HG02943 (cell line): ENCODE results near the gene DEPDC1B.
A peak's percentile ranks its signal among the peaks of the same experiment; 100 is the strongest.
"Not testable (repeated sequence)": the region's sequence is repeated elsewhere in the genome, so short reads cannot be mapped to it uniquely, and the experiment has no call there.

Experiments used
- ATAC-seq: cut with Tn5 transposase; IDR thresholded peaks from one replicate; pipeline ENCODE4 v1.9.1; 2021; ENCODE audit warnings: mild to moderate bottlenecking, low read depth, moderate library complexity; ENCODE audit not compliant: unreplicated experiment

Gene DEPDC1B, protein sequence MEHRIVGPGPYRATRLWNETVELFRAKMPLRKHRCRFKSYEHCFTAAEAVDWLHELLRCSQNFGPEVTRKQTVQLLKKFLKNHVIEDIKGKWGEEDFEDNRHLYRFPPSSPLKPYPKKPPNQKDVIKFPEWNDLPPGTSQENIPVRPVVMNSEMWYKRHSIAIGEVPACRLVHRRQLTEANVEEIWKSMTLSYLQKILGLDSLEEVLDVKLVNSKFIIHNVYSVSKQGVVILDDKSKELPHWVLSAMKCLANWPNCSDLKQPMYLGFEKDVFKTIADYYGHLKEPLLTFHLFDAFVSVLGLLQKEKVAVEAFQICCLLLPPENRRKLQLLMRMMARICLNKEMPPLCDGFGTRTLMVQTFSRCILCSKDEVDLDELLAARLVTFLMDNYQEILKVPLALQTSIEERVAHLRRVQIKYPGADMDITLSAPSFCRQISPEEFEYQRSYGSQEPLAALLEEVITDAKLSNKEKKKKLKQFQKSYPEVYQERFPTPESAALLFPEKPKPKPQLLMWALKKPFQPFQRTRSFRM

DNA sequence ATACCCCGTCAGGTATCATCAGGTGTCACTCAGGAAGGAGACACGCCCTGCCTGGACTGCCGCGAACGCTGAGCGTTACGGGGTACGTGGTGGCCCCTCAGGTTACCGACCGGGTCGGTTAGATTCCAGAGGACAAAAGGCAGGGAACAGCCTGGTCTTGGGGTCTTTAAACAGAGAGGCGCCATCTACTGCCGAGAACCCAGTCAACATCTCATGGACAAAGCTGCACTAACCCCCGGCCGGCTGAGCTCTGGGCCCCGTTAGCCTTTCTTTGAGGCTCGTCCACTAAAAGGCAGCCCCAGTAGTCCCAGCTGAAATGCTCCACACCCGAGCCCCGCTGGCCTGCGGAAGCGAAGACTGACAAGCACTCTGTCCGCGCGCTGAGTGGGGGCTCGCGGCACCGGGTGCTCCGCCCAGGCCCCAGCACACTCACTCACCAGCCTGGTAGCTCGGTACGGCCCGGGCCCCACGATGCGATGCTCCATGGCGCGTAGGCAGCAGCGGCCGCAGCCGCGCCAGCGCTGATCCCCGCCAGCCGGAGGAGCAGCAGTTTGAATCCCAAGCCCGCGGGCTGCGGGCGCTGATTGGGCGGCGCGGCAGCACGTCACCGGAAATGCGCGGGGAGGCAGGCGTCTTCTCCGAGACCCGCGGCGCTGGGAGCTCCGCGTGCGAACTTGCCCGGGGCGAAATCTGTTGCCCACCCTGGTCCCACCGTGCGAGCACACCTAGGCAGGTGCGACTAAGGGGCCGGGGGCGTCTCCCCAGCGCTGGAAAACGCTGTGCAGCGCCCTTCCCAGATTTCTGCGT, at the start of gene DEPDC1B:
TSS of gene DEPDC1B (minus strand) at position 558 of the 807 bp plus-strand sequence. CDS start at position 485, 73 bp downstream.
- peak; percentile 89 for ATAC-seq

DNA sequence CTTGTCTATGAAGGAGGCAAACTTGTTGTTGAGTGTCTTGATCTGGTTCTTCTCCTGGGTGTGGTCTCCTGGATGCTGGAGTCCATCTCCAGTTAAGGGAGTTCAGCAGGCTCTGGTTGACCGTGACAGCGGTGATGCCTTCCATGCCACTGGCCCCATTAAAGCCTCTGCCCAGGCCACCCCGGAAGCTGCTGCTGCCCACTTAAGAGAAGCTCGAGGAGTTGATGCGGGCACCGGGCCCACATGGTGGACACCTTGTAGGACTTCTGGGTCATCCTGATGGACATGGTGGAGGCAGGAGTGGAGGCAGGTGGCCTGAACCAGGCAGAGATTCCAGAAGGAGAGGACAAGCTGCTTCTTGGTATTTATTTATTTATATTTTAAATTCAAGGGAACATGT, 44.7 kb upstream of the DEPDC1B start:
- ATAC-seq = no peak

DNA sequence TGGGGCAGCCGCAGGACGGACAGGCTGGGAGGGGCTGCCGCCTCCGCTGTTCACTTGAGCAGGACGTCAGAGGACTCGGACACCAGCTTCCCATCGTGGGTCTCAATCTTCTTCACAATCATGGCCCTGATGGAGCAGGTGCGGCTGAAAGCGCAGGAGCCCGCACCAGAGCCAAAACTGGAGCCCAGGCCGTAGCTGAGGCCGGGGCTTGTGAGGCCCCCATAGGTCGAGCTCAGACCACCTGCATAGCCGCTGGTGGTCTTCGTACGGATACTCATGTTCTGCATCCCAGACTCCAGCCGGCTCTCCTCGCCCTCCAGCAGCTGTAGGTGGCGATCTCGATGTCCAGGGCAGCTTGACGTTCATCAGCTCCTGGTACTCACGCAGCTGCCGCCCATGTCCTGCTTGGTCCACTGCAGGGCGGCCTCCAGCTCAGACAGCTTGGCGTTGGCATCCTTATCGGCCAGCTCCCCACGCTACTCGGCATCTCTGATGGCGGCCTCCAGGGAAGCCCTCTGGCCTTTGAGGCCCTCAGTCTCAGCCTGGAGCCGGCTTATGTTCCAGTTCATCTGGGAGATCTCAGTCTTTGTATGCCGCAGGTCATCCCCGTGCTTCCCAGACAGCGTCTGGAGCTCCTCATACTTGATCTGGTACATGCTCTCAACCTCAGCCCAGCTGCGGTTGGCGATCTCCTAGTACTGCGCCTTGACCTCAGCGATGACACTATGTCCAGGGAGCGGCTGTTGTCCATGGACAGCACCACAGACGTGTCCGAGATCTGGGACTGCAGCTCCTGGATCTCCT, 43.7 kb upstream of the DEPDC1B start:
- no peak for ATAC-seq

DNA sequence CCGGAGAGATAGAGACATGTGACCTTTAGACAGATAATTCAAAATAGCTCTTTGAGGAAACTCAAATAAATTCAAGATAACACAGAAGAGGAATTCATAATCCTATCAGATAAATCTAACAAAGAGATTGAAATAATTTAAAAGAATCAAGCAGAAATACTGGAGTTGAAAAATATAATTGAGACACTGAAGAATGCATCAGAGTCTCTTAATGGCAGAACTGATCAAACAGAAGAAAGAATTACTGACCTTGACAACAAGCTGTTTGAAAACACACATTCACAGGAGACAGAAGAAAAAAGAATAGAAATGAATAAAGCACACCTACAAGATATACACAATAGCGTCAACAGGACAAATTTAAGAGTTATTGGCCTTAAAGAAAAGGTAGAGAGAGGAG, 40.4 kb upstream of the DEPDC1B start:
- no peak for ATAC-seq

DNA sequence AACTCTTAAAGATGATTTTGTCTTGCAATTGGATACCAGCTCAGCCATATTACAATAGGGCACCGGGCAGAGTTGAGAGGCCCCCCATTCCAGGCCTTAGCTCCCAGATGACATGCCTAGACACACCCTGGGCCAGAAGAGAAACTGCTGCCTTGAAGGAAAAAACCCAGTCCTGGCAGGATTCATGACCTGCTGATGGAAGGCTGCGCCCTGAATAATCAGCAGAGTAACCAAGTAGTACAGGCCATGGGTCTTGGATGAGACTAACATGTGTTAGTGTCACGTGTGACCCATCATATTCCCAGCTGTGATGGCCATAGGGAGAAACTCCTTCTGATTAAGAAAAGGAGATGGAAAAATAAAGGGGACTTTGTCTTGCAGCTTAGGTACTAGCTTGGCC, 39.0 kb upstream of the DEPDC1B start:
- ATAC-seq = no peak

DNA sequence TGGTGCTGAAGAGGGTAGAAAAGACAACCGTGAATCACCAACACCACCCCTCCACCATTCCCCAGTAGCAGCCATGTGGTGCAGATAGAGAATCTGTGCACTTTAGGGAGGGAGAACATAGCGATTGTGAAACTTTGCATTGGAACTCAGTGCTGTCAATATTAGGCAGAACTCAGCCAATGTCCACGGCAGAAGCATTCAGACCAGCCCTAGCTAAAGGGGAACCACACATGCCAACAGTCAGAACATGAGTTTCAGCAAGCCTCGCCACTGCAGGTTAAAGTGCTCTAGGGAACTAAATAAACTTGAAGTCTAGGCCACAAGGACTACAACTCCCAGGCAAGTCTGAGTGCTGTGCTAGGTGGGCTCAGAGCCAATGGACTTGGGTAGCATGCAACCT, 38.5 kb upstream of the DEPDC1B start:
- ATAC-seq = no peak

DNA sequence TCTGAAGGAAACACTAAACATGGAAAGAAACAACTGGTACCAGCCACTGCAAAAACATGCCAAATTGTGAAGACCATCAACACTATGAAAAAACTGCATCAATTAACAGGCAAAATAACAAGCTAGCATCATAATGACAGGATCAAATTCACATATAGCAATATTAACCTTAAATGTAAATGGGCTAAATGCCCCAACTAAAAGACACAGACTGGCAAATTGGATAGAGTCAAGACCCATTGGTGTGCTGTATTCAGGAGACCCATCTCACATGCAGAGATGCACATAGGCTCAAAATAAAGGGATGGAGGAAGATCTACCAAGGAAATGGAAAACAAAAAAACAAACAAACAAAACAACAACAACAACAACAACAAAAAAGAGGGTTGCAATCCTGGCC, 30.9 kb upstream of the DEPDC1B start:
- ATAC-seq = not testable (repeated sequence)

DNA sequence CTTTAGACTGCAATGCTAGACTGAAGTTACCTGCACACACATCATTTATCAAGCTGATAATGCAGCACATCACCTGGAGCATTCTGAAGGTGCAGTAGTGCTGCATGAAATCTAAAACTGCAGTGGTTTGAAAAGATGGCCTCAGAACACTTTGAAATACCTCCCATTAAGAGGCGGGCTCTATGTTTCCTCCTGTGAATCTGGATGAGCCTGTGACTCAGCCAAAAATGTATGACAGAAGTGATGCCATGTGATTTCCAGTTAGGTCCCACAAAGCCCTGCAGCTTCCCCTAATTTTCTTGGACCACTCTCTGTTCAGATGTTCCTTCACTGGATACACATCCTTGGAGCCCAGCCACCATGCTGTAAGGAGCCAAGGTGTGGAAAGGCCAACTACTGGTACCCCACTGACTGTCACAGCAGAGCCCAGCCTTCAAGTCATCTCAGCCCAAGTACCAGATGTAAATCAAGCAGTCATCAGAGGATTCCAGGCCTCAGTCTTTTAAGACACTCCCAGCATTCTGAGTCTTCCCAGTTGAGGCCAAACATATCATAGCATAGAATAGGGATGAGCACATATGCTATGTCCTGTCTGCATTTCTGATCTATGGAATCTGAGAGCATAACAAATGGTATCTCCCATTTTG, 27.2 kb upstream of the DEPDC1B start:
- no peak for ATAC-seq

DNA sequence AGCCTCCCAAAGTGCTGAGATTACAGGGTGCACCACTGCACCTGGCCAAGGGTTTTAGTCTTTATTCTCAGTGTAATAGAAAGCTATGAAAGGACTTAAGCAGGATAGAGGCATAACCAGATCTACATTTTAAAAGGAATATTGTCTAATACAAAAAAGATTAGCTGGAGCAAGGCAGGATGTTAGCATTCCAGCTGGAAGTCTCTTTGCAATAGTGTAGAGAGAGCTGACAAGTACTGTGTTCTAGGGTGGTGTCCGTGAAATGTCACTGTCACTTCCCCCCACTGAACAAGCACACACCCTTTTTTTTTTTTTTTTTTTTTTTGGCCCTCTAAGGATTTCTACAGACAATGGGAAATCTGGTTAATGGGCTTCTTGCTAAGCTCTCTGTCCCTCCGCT, 24.2 kb upstream of the DEPDC1B start:
- no peak for ATAC-seq

DNA sequence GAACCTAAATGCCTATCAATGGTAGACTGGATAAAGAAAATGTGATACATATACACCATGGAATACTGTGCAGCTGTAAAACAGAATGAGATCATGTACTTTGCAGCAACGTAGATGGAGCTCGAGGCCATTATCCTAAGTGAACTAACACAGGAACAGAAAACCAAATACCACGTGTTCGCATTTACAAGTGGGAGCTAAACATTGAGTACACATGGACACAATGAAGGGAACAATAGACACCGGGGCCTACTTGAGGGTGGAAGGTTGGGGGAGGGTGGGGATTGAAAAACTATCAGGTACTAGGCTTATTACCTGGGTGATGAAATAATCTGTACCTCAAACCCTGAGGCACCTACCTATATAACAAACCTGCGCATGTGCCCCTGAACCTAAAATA, 22.4 kb upstream of the DEPDC1B start:
- no peak for ATAC-seq

DNA sequence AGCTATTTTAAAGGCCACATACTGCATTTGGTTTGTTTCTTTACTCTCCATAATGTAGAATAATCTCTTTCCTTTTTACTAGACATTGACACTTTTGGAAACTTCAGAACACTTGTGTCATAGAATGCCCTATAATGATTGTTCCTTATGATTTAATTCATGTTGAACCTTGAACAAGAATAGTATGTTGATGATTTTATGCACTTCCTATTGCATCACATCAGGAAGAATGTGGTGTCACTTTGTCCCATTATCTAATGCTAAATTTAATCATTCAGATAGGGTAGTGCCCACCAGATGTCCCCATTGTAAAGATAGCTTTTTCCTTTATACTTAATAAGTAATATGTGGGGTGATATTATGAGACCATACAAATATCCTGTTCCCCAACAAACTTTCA, 19.4 kb upstream of the DEPDC1B start:
- no peak for ATAC-seq

DNA sequence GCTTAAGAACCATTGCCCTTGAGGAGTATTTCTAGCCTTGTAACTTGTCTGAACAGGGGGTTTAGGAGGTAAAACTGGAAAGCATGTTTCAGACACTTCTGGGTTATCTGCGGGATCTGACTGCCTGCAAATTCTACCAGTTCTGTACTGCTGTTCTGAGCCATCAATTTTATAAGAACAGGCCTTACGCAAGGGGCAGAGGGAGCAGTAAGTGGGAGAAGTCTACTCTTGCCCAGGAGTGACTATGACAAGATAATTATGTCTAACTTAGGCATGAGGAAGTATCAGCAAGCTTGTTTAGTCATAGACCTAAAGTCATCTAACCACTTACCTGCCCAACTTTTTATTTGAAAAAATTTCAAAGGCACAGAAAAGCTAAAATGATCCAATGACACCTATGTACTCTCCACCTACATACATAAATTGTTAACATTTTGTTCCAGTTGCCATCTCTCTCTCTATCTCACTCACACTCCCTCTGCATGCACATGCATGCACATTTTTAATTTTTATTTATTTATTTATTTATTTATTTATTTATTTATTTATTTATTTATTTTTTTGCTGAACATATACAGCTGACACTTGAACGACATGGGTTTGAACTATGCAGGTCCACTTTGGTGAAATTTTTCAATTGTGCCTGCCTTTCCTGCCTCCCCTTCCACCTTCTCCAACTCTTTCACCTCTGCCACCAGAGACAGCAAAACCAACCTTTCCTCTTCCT, 18.4 kb upstream of the DEPDC1B start:
- ATAC-seq = no peak

DNA sequence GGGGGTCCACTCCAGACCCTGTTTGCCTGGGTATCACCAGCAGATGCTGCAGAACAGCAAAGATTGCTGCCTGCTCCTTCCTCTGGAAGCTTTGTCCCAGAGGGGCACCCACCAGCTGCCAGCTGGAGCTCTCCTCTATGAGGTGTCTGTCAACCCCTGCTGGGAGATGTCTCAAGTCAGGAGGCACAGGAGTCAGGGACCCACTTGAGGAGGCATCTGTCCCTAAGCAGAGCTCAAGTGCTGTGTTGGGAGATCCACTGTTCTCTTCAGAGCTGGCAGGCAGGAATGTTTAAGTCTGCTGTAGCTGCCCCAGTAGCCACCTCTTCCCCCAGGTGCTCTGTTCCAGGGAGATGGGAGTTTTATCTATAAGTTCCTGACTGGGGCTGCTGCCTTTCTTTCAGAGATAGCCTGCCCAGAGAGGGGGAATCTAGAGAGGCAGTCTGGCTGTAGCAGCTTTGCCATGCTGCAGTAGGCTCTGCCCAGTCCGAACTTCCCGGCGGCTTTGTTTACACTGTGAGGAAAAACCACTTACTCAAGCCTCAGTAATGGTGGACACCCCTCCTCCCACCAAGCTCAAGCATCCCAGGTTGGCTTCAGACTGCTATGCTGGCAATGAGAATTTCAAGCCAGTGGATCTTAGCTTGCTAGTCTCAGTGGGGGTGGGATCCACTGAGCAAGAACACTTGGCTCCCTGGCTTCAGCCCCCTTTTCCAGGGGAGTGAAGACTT, 15.4 kb upstream of the DEPDC1B start:
- ATAC-seq = not testable (repeated sequence)

DNA sequence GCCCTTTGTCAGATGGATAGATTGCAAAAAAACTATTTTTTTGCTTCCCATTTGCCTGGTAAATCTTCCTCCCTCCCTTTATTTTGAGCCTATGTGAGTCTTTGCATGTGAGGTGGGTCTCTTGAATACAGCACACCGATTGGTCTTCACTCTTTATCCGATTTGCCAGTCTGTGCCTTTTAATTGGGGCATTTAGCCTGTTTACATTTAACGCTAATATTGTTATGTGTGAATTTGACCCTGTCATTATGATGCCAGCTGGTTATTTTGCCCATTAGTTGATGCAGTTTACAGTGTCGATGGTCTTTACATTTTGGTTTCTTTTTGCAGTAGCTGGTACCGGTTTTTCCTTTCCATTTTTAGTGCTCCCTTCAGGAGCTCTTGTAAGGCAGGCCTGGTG, 13.0 kb upstream of the DEPDC1B start:
- no peak for ATAC-seq

DNA sequence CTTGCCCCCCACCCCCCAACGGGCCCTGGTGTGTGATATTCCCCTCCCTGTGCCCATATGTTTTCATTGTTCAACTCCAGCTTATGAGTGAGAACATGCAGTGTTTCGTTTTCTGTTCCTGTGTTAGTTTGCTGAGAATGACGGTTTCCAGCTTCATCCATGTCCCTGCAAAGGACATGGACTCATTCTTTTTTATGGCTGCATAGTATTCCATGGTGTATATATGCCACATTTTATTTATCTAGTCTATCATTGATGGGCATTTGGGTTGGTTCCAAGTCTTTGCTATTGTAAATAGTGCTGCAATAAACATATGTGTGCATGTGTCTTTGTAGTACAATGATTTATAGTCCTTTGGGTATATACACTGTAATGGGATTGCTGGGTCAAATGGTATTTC, 11.9 kb upstream of the DEPDC1B start:
- ATAC-seq = not testable (repeated sequence)

DNA sequence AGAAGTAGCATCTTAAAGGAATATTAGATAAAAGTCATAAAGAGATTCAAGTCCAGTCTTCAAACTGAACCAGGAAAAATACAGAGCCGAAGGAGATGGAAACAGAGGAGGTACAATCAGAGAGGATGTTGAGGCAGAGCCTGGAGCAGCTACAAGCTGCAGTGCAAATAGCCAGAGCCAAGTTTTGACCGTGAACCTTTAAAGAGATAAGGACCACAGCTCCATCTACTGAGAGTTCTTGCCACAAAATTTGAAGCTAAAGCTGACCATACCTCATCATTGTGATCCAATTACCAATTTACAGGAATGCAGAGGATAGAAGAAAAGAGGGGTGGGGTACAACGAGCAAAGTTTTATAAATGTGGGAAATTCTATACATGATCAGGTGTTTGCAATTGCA, 10.4 kb upstream of the DEPDC1B start:
- ATAC-seq = no peak

DNA sequence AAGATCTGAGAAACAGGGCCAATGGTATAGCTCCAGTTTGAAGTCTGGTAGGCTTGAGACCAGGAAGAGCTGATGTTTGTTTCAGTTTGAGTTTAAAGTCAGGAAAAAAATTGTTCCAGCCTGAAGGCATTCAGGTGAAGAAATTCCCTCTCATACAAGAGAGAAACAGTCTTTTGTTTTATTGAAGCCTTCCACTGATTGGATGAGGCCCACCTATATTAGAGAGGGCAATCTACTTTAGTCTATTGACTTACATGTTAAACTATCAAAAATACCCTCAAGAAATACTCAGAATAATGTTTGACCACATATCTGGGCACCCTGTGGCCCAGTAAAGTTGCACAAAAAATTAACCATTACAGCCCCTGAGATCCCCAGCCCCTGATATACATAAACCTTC, 5.2 kb upstream of the DEPDC1B start:
- ATAC-seq = no peak

DNA sequence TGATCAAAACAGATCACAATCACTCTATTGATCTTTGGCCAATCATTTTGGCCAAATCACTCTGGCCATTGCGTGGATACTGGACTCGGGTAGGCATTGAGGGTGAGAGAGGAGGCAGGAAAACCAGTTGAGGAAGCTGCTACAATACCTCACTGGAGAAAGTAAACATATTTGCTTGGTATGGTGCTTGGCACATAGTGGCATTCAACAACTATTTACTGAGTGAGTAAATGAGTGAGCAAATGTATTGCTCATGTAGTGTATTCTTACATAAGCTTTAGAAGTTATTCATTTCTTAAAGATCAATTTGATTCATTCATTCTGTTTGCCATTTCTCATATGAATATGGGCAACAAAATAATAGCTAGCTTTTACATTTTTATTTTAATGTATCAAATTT, 4.0 kb upstream of the DEPDC1B start:
- no peak for ATAC-seq
